GM12864 (cell line): Measurements from ENCODE around the gene TMEM132D.

Experiments used
- DNase-seq: peaks from one replicate; pipeline ENCODE4 v3.0.0-alpha.2; 2011; ENCODE audit warnings: low read depth
- H3K4me3 ChIP-seq: 2 replicates; pipeline ENCODE4 v1.5.1; 2011; ENCODE audit warnings: mild to moderate bottlenecking, low read depth, low read length, control low read depth
- CTCF ChIP-seq: IDR thresholded peaks from 2 replicates; pipeline ENCODE4 v1.5.1; 2011; ENCODE audit warnings: low read depth, mild to moderate bottlenecking, moderate library complexity, low read length, control low read depth, inconsistent platforms; ENCODE audit errors: missing control alignments

TMEM132D gene

GRCh38 chr12:129523621-129524020 lies 380.2 kb downstream of the TMEM132D start:
- no peak for TF ChIP-seq CTCF
- H3K4me3 ChIP-seq: no peak overlapping the region
- no peak for DNase-seq

- no peak overlapping the region for H3K4me3 ChIP-seq
- no peak for DNase-seq
- no peak for TF ChIP-seq CTCF
Measured at GRCh38 chr12:129520739-129521138, 383.1 kb downstream of the TMEM132D start.

GRCh38 chr12:129503802-129504201 lies 400.0 kb downstream of the TMEM132D start:
- TF ChIP-seq CTCF: no peak
- H3K4me3 ChIP-seq: no peak overlapping the region

GRCh38 chr12:129496226-129496625 lies 407.6 kb downstream of the TMEM132D start:
- DNase-seq: no peak
- no peak for TF ChIP-seq CTCF
- no peak overlapping the region for H3K4me3 ChIP-seq

More at GRCh38 chr12:129503802-129504201, 400.0 kb downstream of the TMEM132D start:
- DNase-seq: no peak

GRCh38 chr12:129494766-129495165 lies 409.1 kb downstream of the TMEM132D start:
- no peak for TF ChIP-seq CTCF
- DNase-seq: no peak

GRCh38 chr12:129494260-129494659 lies 409.6 kb downstream of the TMEM132D start:
- TF ChIP-seq CTCF: no peak
- no peak overlapping the region for H3K4me3 ChIP-seq
- no peak for DNase-seq

More at GRCh38 chr12:129494766-129495165, 409.1 kb downstream of the TMEM132D start:
- no peak overlapping the region for H3K4me3 ChIP-seq

- no peak for DNase-seq
- no peak for TF ChIP-seq CTCF
Measured at GRCh38 chr12:129489100-129489676, 414.6 kb downstream of the TMEM132D start.

More at GRCh38 chr12:129489100-129489676, 414.6 kb downstream of the TMEM132D start:
- H3K4me3 ChIP-seq: no peak overlapping the region
